Measurements from ENCODE around the gene IQSEC1. TPM values are rescaled to one million over a fixed set of nuclear protein-coding genes. Genes with fewer than 3 reads are reported as not detected.

IQSEC1 gene
- polyA plus RNA-seq, 1 donor (not counting 4 experiments of a cell fraction or from before 2014, with no cell fraction given): 2.8 TPM

- Histone ChIP-seq H2AFZ (ENCODE audit: control insufficient read depth, low read length) (no peak overlapping the region), H3K4me1 (ENCODE audit: control insufficient read depth, extremely low read depth, insufficient read depth, low read length) (no peaks in the 10 kb centered on the region), H3K27ac (ENCODE audit: control insufficient read depth, insufficient read depth, low read length) (no peak overlapping the region), H3K4me3 (ENCODE audit: control insufficient read depth in 2 of 3, extremely low read depth in 1 of 3, insufficient read depth in 2 of 3, low read depth in 1 of 3, low read length in 3 of 3) (no peak overlapping the region), H3K79me2 (ENCODE audit: control insufficient read depth, insufficient read depth, low read length) (no peaks in the 10 kb centered on the region), H3K9ac (ENCODE audit: control insufficient read depth, extremely low read depth, insufficient read depth, low read length) (no peak overlapping the region), H3K9me3 (ENCODE audit: control insufficient read depth, low read depth, low read length) (no peaks in the 10 kb centered on the region), H3K27me3 (ENCODE audit: control insufficient read depth, extremely low read depth, insufficient read depth, low read length) (no peaks in the 10 kb centered on the region), H4K20me1 (ENCODE audit: control insufficient read depth, extremely low read depth, insufficient read depth, low read length) (no peaks in the 10 kb centered on the region), H3K9me1 (ENCODE audit: control insufficient read depth, extremely low read depth, insufficient read depth, low read length) (no peaks in the 10 kb centered on the region), H3K4me2 (ENCODE audit: control insufficient read depth, extremely low read depth, insufficient read depth, low read depth, low read length) (no peak overlapping the region), H3K36me3 (ENCODE audit: control insufficient read depth in 2 of 2, extremely low read depth in 1 of 2, insufficient read depth in 2 of 2, low read length in 2 of 2) (no peaks in the 10 kb centered on the region)
- no peak for FAIRE-seq
- dilution Hi-C loops (cut with MboI; ENCODE audit: extremely low pct_ligation_motif_present, low sequenced_read_pairs): no loop called here
- DNase-seq (ENCODE audit: low read depth, low spot score): no peak
- TF ChIP-seq EZH2 (IDR thresholded peaks at IDR 0.05; ENCODE audit: low read length) (no peak), CTCF (optimal IDR thresholded peaks at IDR 0.05 in 1 of 3, IDR thresholded peaks at IDR 0.05 in 1 of 3, conservative IDR thresholded peaks at IDR 0.05 in 1 of 3; ENCODE audit: extremely low read depth in 1 of 3, insufficient read depth in 2 of 3, low read length in 3 of 3) (no peak)
These were observed 12.6 kb upstream of the IQSEC1 start for GRCh38 chr3:13085846-13086179.

GRCh38 chr3:13085081-13085845 is 12.0 kb upstream of the IQSEC1 start:
- H3K36me3 ChIP-seq (ENCODE audit: control insufficient read depth in 2 of 2, extremely low read depth in 1 of 2, insufficient read depth in 2 of 2, low read length in 2 of 2): no peaks in the 10 kb centered on the region
- H3K9me1 ChIP-seq (ENCODE audit: control insufficient read depth, extremely low read depth, insufficient read depth, low read length): no peaks in the 10 kb centered on the region
- no peaks in the 10 kb centered on the region for H3K27me3 ChIP-seq (ENCODE audit: control insufficient read depth, extremely low read depth, insufficient read depth, low read length)
- dilution Hi-C loops (cut with MboI; ENCODE audit: extremely low pct_ligation_motif_present, low sequenced_read_pairs): no loop called here
- H4K20me1 ChIP-seq (ENCODE audit: control insufficient read depth, extremely low read depth, insufficient read depth, low read length): no peaks in the 10 kb centered on the region
- no peak overlapping the region for H3K27ac ChIP-seq (ENCODE audit: control insufficient read depth, insufficient read depth, low read length)
- FAIRE-seq (no peak), DNase-seq (ENCODE audit: low read depth, low spot score) (no peak)
- H3K9ac ChIP-seq (ENCODE audit: control insufficient read depth, extremely low read depth, insufficient read depth, low read length): no peak overlapping the region
- H2AFZ ChIP-seq (ENCODE audit: control insufficient read depth, low read length): no peak overlapping the region
- TF ChIP-seq EZH2 (IDR thresholded peaks at IDR 0.05; ENCODE audit: low read length) (no peak), CTCF (optimal IDR thresholded peaks at IDR 0.05 in 1 of 3, IDR thresholded peaks at IDR 0.05 in 1 of 3, conservative IDR thresholded peaks at IDR 0.05 in 1 of 3; ENCODE audit: extremely low read depth in 1 of 3, insufficient read depth in 2 of 3, low read length in 3 of 3) (no peak)
- H3K4me2 ChIP-seq (ENCODE audit: control insufficient read depth, extremely low read depth, insufficient read depth, low read depth, low read length): no peak overlapping the region
- no peak overlapping the region for H3K4me3 ChIP-seq (ENCODE audit: control insufficient read depth in 2 of 3, extremely low read depth in 1 of 3, insufficient read depth in 2 of 3, low read depth in 1 of 3, low read length in 3 of 3)
- H3K79me2 ChIP-seq (ENCODE audit: control insufficient read depth, insufficient read depth, low read length): no peaks in the 10 kb centered on the region
- H3K9me3 ChIP-seq (ENCODE audit: control insufficient read depth, low read depth, low read length): no peaks in the 10 kb centered on the region
- no peaks in the 10 kb centered on the region for H3K4me1 ChIP-seq (ENCODE audit: control insufficient read depth, extremely low read depth, insufficient read depth, low read length)
